SJSA1 (cell line): Measurements from ENCODE around the gene EDA2R. TPM values are rescaled to one million over a fixed set of nuclear protein-coding genes. Genes with fewer than 3 reads are reported as not detected.
A peak's percentile ranks its signal among the peaks of the same experiment; 100 is the strongest.

ENCODE experiments used
- DNase-seq, 2 experiments: peaks; one replicate each; pipeline ENCODE4 v3.0.0-alpha.2; 2015 to 2020; ENCODE audit warnings: low spot score in 2 of 2, low read depth in 1 of 2
- H3K27ac ChIP-seq: fragments of 250-450 bp; sonication (Bioruptor Pico); 2 replicates; pipeline ENCODE4 v1.5.1; 2020; ENCODE audit warnings: mild to moderate bottlenecking, moderate library complexity
- H3K27me3 ChIP-seq: fragments of 250-450 bp; sonication (Bioruptor Pico); replicated peaks from 2 replicates; pipeline ENCODE4 v1.5.1; 2020; ENCODE audit warnings: mild to moderate bottlenecking, moderate library complexity
- H3K36me3 ChIP-seq: fragments of 250-450 bp; sonication (Bioruptor Pico); 2 replicates; pipeline ENCODE4 v1.5.1; 2020; ENCODE audit warnings: mild to moderate bottlenecking
- H3K4me1 ChIP-seq: fragments of 250-450 bp; sonication (Bioruptor Pico); replicated peaks from 2 replicates; pipeline ENCODE4 v1.6.1; 2021; ENCODE audit warnings: mild to moderate bottlenecking
- H3K4me3 ChIP-seq: fragments of 250-450 bp; sonication (Bioruptor Pico); 2 replicates; pipeline ENCODE4 v1.5.1; 2020; ENCODE audit warnings: mild to moderate bottlenecking
- H3K9me3 ChIP-seq: fragments of 250-450 bp; sonication (Bioruptor Pico); replicated peaks from 2 replicates; pipeline ENCODE4 v1.5.1; 2020; ENCODE audit warnings: mild to moderate bottlenecking
- total RNA-seq: library from RNA; depleted of rRNA; stranded (reverse); fragments of >200 nt; shearing (Covaris generic); gene quantifications from 2 replicates; pipeline ENCODE4 v1.2.3, GENCODE V29; 2014

Gene EDA2R
- total RNA-seq, 1 experiment from 2014 or later, result 6.6 TPM

GRCh38 chrX:66632473-66632872 is 6.4 kb downstream of the EDA2R start:
- Histone ChIP-seq H3K36me3 (no peaks in the 10 kb centered on the region), H3K27me3 (no peaks in the 10 kb centered on the region), H3K9me3 (no peaks in the 10 kb centered on the region), H3K4me3 (no peak overlapping the region), H3K27ac (peak overlapping the region; percentile 54), H3K4me1 (peaks cover 37% of the 10 kb centered on the region)
- DNase-seq, result peak in 1 of 2 experiments; percentile 45

GRCh38 chrX:66625525-66625924 is 13.4 kb downstream of the EDA2R start:
- Histone ChIP-seq H3K4me3 (no peak overlapping the region), H3K36me3 (no peaks in the 10 kb centered on the region), H3K4me1 (no peaks in the 10 kb centered on the region), H3K9me3 (no peaks in the 10 kb centered on the region), H3K27me3 (no peaks in the 10 kb centered on the region), H3K27ac (no peak overlapping the region)
- no peak for DNase-seq

GRCh38 chrX:66622209-66622608 is 16.7 kb downstream of the EDA2R start:
- Histone ChIP-seq H3K27ac (no peak overlapping the region), H3K4me1 (no peaks in the 10 kb centered on the region), H3K4me3 (no peak overlapping the region), H3K36me3 (no peaks in the 10 kb centered on the region), H3K9me3 (no peaks in the 10 kb centered on the region), H3K27me3 (no peaks in the 10 kb centered on the region)
- DNase-seq, result no peak

- no peaks in the 10 kb centered on the region for H3K4me1 ChIP-seq
- no peak overlapping the region for H3K4me3 ChIP-seq
- no peaks in the 10 kb centered on the region for H3K27me3 ChIP-seq
- no peaks in the 10 kb centered on the region for H3K36me3 ChIP-seq
- no peaks in the 10 kb centered on the region for H3K9me3 ChIP-seq
- DNase-seq, result no peak
- H3K27ac ChIP-seq, result no peak overlapping the region
These were observed 21.9 kb downstream of the EDA2R start for GRCh38 chrX:66616944-66617343.

GRCh38 chrX:66602381-66602938 is 36.4 kb downstream of the EDA2R start:
- no peak for DNase-seq
- H3K27ac ChIP-seq, result no peak overlapping the region
- H3K9me3 ChIP-seq, result no peaks in the 10 kb centered on the region
- H3K4me1 ChIP-seq, result no peaks in the 10 kb centered on the region
- no peaks in the 10 kb centered on the region for H3K27me3 ChIP-seq
- H3K4me3 ChIP-seq, result no peak overlapping the region
- no peaks in the 10 kb centered on the region for H3K36me3 ChIP-seq

GRCh38 chrX:66601522-66601921 is 37.4 kb downstream of the EDA2R start:
- H3K4me1 ChIP-seq, result no peaks in the 10 kb centered on the region
- no peak overlapping the region for H3K4me3 ChIP-seq
- H3K9me3 ChIP-seq, result no peaks in the 10 kb centered on the region
- no peak for DNase-seq
- no peaks in the 10 kb centered on the region for H3K27me3 ChIP-seq
- no peaks in the 10 kb centered on the region for H3K36me3 ChIP-seq
- H3K27ac ChIP-seq, result no peak overlapping the region

GRCh38 chrX:66579219-66579618 is 59.7 kb downstream of the EDA2R start:
- DNase-seq, result no peak
- H3K4me1 ChIP-seq, result no peaks in the 10 kb centered on the region
- no peaks in the 10 kb centered on the region for H3K27me3 ChIP-seq
- H3K27ac ChIP-seq, result no peak overlapping the region
- no peaks in the 10 kb centered on the region for H3K36me3 ChIP-seq
- H3K4me3 ChIP-seq, result no peak overlapping the region
- no peaks in the 10 kb centered on the region for H3K9me3 ChIP-seq

- Histone ChIP-seq H3K4me3 (no peak overlapping the region), H3K9me3 (no peaks in the 10 kb centered on the region), H3K27me3 (no peaks in the 10 kb centered on the region), H3K4me1 (no peaks in the 10 kb centered on the region), H3K27ac (no peak overlapping the region), H3K36me3 (no peaks in the 10 kb centered on the region)
- no peak for DNase-seq
These were observed 84.9 kb downstream of the EDA2R start for GRCh38 chrX:66553973-66554372.

- Histone ChIP-seq H3K27me3 (no peaks in the 10 kb centered on the region), H3K9me3 (no peaks in the 10 kb centered on the region), H3K36me3 (no peaks in the 10 kb centered on the region), H3K4me1 (no peaks in the 10 kb centered on the region), H3K4me3 (no peak overlapping the region), H3K27ac (no peak overlapping the region)
- DNase-seq, result no peak
These were observed 91.0 kb downstream of the EDA2R start for GRCh38 chrX:66547847-66548369.
